ENCODE data around the gene C10orf90.
A peak's percentile ranks its signal among the peaks of the same experiment; 100 is the strongest.

C10orf90 gene

DNA sequence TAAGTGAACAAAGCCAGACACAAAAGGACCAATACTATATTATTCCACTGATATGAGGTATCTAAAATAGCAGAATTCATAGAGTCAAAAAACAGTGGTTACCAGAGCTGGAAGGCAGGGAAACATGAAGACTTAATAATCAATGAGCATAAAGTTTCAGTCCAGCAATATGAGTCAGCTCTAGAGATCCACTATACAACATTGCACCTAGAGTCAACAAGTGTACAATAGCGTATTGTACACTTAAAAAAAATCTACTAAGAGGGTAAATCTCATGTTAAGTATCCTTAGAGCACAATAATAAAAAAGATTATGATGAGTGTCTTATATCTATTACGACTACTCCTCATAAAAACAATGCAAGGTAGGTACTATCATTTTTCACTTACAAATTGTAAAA, 36.1 kb downstream of the C10orf90 start:
- no peak for DNase-seq

GRCh38 chr10:126632705-126633104, 37.8 kb downstream of the C10orf90 start:
- no peak for DNase-seq

- DNase-seq: no peak
These were observed 40.4 kb downstream of the C10orf90 start for GRCh38 chr10:126629925-126630624.

DNA sequence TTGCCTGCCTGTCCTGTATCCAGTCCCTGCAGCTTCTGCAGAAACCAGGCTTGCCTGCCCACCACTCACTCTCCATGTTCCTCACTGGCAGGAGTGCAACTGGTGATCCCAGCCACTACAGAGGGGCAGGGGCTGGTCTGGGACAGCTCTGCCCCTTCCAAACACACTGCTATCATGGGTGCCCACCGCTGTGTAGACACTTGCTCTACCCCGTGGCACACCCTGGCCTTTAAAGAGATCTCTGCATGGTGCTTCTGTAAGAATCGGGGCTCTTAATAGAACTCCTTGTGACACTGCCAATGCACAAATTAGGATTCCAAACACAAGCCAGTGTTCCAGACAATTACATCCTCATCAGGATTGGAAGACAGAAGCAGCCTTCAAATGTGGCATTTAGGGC, 41.7 kb downstream of the C10orf90 start:
- DNase-seq: no peak

GRCh38 chr10:126621846-126622245, 48.6 kb downstream of the C10orf90 start:
- no peak for DNase-seq

DNA sequence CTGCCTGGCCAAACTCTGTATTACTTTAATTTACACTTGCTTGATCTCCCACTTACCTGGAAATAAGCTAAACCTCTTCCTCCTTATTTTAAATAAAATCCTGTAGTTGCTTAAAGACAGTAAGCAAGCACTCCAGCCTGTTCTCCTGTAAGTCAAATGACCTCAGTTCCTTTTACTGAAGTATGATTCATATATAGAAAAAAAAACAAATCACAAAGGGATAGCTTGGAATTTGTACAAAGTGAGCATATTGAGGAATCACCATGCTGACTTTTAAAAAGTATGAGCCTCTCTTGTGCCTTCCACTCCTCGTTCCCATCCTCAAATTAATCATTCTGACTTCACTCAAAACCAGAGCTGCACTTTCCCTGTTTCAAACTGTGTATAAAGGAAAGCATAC, 52.0 kb downstream of the C10orf90 start:
- no peak for DNase-seq

DNA sequence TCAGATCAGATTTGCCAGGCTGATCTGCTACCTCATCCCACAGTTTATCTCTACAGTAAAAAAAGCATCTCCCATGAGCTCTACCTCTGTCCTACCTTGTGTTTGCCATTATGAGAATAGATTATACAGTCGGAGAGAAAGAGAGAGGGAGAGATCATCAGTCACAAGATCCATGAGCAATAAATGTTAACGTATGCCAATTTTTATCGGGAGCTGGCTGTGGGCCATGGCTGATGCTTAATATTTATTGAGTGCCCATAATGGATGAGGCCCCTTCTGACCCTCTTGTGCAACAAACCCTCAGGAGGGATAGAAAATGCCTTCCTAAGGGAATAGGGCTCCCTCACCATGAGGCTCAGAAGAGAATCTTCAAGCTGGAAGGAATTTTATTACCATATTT, 52.8 kb downstream of the C10orf90 start:
- DNase-seq: no peak

DNA sequence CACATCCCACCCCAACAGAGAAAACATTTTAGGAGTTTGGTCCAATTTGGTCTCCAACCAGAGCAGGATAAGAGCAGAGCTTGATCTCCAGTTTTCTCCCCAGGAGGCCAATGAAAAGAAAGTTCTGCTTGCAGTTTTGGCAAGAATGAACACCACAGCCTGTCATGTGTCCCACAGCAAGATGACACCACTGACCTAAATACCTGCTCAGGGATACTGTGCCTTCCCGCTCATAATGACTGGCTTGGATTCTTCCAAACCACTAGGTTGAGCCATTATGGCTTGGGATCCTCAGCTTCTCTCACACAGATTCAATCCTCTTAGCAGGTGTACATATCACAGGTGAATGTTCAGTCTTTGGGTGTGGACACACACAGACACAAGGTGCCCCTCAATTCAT, 53.3 kb downstream of the C10orf90 start:
- DNase-seq: no peak

GRCh38 chr10:126616737-126617136, 53.8 kb downstream of the C10orf90 start:
- DNase-seq: no peak

GRCh38 chr10:126611303-126611702, 59.2 kb downstream of the C10orf90 start:
- DNase-seq: no peak

DNA sequence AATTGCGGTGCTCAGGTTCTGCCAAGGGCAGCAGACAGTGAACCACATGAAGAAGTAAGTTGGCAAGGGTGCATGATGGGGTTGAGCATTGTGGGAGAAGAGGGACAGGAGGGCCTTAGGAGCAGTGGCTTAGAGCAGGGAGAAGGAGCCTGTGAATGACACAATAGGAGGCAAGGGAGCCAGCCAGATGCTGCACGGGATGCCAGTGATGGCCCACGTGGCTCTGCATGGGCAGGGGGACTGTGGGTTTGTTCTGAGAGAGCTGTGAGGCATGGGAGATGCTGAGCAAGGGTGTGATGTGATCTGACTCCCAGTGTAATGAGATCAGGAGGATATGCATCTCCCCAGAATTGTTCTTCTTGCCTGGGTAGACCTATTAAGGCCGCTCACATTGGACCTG, 60.9 kb downstream of the C10orf90 start:
- DNase-seq: no peak

GRCh38 chr10:126599949-126600682, 70.4 kb downstream of the C10orf90 start:
- no peak for DNase-seq

DNA sequence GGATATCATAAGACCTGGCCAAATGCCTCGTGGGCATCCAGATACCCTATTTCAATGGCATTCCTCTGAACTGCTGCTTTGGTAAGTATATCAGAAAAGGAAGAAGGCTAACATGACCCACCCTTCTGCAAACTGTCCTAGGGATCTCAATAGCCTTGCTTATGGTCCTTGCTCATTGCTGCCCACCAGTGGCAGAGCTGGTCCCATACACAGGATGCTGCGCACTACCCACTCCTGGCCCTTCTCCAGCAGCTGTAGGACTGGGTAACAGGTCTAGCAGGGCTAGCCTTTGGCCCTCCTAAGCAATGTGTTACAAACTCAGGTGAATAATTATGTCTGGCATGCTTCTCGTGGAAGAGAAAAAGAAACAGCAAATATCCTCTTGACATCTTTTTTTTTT, 72.5 kb downstream of the C10orf90 start:
- peak; percentile 37 for DNase-seq

DNA sequence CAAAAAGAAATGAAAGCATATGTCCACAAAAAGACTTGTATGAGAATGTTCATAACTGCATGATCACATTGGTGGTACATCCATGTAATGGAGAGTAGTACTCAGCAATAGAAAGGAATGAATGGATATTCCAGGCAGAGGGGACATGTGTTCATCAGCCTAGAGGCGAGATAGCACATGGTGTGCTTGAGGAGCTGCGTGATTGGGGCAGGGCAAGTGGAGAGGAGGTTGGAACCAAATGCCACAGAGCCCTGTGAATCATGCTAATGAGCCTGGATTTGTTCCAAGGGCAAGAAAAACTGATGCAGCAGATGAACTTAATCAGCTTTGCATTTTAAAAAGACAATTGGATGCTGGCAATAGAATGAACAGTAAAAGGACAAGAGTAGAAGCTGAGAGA, 73.3 kb downstream of the C10orf90 start:
- no peak for DNase-seq

DNA sequence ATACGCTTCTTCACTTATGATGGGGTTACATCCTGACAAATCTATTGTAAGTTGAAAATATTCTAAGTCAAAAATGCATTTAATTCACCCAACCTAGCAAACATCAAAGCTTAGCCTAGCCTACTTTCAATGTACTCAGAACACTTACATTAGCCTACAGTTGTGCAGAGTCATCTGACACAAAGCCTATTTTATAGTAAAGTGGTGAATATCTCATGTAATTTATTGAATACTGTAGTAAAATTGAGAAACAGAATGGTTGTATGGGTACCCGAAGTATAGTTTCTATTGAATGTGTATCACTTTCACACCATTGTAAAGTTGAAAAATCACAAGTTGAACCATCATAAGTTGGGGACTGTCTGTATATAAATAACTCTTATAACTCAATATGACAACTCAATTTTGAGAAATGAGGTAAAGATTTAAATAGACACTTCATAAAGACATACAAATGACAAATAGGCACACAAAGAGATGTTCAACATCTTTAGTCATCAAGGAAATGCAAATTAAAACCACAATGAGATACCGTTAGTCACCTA, 73.9 kb downstream of the C10orf90 start:
- DNase-seq: no peak

- no peak for DNase-seq
These were observed 75.3 kb downstream of the C10orf90 start for GRCh38 chr10:126595160-126595559.

DNA sequence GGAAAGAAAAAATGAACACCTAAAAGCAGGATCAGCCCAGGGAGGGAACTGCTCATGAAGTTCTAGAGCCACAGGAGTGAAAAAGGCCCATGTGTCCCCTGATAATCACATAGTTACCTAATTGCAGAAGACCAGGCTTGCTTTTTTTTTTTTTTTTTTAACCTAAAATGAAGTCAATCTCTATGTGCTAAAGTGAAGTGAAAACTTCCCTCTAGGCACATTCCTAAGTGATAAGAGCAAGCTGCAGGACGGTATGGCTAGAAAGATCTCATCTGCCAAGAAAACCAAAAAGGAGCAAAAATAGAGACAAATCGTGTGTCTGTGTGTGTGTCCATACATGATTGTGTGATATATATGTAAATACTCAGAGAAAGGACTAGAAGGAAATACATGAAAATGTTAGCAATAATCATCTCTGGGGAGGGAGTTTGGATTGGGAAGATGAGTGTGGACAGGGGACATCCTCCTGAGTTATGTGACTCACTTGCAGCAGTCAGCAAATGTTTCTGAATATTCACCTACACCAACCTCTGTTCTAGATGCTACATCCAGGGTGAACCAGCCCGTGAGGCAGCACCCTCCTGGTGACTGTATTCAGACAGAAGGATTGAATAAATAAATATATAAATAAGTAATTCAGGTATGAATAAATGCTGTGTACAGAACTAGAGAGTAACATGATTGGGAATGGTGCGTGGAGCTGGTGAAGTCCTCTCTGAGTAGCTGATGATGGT, 76.4 kb downstream of the C10orf90 start:
- no peak for DNase-seq

GRCh38 chr10:126592901-126593300, 77.6 kb downstream of the C10orf90 start:
- DNase-seq: no peak

DNA sequence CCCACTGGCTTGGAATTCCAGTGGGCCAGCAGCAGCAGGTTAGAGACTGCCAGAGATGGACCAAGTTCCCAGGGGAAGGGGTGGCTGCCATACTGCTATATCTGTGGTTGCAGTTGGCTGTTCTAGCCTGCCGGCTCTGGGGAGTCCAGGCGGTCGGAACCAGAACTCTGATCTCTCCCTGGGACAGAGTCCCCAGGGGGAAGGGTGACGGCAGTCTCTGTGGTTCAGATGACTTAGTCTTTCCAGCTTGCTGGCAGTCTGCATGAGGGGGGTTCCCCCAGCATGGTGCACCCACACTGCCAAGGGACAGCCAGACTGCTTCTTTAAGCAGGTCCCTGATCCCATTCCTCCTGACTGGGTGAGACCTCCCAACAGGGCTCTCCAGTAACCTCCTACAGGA, 82.5 kb downstream of the C10orf90 start:
- DNase-seq: no peak

DNA sequence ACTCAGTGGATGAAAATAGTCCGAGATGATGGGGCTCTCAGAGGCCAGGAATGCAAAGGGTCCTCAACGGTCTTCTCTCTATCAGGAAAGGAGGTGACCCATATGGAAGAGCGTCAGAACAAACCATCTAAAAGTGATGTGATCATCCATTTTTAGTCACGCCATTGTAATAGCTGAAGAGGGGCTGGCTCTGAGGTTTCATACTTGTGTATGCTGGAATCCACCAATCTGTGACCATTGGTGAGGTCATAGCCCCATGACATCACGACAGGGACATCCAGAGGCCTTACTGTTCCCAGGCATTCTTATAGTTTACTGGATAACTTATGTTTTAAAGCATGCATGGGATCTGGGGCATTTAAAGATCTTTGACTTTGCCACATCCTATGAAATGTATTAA, 83.6 kb downstream of the C10orf90 start:
- no peak for DNase-seq

DNA sequence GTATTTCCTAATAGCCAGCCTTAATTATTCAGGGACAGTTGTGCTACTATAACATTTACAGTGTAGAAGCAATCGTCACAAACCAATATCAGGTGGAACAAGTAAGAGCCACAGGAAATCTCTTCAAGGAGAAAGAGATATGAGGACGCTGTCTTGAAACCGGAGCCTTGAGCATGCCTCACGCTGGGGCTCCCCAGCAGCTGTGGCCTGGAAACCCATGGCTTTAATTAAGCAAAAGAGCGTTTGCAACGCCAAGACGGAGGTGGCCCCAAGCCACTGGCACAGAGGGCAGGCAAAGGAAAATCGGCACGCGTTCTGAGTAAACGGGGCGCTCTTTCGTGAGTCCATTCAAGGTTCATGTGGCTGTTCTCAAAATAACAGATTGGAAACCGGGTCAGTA, 84.4 kb downstream of the C10orf90 start:
- no peak for DNase-seq

GRCh38 chr10:126585249-126586017, 85.1 kb downstream of the C10orf90 start:
- no peak for DNase-seq

- no peak for DNase-seq
These were observed 85.7 kb downstream of the C10orf90 start for GRCh38 chr10:126584836-126585235.

Measured in RPMI8226 (cell line).